HuH-7.5 (cell line): ENCODE results near the gene ZNF444.
A peak's percentile ranks its signal among the peaks of the same experiment; 100 is the strongest.
"Not testable (repeated sequence)": the region's sequence is repeated elsewhere in the genome, so short reads cannot be mapped to it uniquely, and the experiment has no call there.

Experiments used
- DNase-seq: peaks from one replicate; pipeline ENCODE4 v3.0.0; 2011; ENCODE audit warnings: low spot score

Gene ZNF444

DNA sequence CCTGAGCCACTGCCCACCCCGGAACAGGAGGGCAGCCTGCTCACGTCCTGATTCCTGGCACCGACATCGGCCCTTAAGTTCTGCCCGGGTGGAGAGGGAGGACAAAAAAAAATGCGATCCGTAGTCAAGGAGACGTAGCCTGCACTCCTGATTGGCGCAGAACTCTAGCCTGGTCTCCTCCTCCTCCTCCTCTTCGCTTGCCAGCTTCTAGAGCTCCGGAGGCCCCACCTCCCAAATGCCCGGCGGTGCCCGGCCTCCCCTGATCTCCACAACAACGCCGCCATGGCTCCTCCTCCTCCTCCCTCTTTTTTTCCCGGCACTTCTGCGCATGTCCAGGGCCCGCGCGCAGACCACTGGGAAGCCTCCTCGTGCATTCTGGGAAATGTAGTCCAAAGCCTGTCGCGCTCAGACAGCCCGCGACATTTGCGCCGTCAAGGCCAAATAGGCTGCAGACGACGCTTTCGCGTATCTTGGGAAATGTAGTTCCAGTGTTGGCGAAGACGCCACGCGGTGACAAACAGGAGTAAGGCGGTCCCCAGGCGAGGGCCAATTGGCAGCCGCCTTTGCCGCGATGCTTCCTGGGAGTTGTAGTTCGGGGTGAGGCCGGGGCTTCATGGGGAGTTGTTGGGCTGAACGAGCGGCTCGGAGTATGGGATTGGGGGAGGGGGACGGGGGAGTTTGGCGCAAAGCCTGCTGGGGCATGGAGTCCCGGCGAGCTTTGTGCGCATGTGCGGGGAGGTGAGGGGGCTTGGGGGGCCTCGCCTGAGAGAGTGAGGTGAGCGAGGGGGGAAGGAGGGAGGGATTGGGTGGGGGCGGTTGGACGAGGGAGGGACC, at the start of gene ZNF444:
Gene ZNF444, plus strand, starts transcription at position 705 of the 834 bp plus-strand sequence. CDS start 5,625 bp downstream, outside the sequence.
- DNase-seq, result peak; percentile 99

DNA sequence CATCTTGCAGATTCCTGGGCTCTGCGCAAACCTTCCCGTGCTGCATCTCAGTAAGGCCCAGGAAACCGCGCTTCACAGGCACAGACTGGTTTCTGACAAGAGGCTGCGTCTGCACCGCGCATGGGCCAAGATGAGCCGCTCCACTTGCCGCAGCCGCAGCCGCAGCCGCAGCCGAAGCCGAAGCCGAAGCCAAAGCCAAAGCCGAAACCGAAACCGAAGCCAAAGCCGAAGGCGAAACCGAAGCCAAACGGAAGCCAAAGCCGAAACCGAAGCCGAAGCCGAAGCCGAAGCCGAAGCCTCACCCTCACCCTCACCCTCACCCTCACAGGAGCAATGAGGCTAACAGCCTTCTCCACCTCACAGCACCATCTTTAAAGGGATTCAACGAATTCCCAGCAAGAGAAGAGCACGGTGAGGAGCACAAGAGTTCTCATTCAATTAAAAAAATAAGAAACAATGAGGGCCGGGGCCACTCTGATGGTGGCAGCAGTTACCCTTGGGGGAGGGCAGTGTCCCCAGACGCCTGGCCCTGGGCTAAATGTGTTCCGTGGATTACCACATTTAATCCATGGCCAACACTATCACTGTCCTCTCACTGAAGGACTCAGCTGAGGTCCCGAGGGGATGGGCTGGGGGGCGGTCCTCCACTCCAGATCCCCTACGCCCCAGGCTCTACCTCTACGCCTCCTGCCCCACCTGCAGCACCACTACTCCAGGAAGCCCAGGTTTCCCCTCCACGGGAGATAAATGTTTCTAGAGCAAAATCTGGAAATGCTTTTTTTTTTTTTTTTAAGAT, 49.1 kb upstream of the ZNF444 start:
- no peak for DNase-seq

GRCh38 chr19:56092685-56093631, 48.1 kb upstream of the ZNF444 start:
- DNase-seq, result no peak

- no peak for DNase-seq
These were observed 46.6 kb upstream of the ZNF444 start for GRCh38 chr19:56094449-56094848.

- DNase-seq, result no peak
These were observed 44.4 kb upstream of the ZNF444 start for GRCh38 chr19:56096665-56097064.

GRCh38 chr19:56097306-56097705, 43.8 kb upstream of the ZNF444 start:
- DNase-seq, result no peak

DNA sequence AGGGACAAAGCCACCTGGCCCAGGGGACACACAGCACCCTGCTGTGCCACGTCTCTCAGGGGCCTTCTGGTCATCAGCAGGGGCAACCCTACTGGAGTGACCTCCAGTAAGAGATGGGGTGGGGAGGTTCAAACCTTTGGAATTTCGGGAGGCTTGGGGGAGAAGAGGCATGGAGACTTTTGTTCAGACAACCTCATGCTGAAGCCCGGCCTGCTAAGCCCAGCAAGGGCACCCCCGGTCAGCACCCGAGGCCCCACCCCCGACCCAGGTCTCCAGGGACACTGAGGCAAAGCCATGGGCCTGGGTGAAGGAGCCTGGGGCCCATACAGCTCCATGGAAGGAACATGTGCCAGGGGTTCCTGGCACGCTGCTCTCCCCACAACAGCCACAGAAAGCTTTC, 43.3 kb upstream of the ZNF444 start:
- no peak for DNase-seq

- DNase-seq, result not testable (repeated sequence)
These were observed 42.9 kb upstream of the ZNF444 start for GRCh38 chr19:56098237-56098636.

GRCh38 chr19:56098731-56099568, 42.1 kb upstream of the ZNF444 start:
- DNase-seq, result no peak

- DNase-seq, result no peak
These were observed 41.2 kb upstream of the ZNF444 start for GRCh38 chr19:56099638-56100539.

- no peak for DNase-seq
These were observed 40.0 kb upstream of the ZNF444 start for GRCh38 chr19:56101095-56101494.

DNA sequence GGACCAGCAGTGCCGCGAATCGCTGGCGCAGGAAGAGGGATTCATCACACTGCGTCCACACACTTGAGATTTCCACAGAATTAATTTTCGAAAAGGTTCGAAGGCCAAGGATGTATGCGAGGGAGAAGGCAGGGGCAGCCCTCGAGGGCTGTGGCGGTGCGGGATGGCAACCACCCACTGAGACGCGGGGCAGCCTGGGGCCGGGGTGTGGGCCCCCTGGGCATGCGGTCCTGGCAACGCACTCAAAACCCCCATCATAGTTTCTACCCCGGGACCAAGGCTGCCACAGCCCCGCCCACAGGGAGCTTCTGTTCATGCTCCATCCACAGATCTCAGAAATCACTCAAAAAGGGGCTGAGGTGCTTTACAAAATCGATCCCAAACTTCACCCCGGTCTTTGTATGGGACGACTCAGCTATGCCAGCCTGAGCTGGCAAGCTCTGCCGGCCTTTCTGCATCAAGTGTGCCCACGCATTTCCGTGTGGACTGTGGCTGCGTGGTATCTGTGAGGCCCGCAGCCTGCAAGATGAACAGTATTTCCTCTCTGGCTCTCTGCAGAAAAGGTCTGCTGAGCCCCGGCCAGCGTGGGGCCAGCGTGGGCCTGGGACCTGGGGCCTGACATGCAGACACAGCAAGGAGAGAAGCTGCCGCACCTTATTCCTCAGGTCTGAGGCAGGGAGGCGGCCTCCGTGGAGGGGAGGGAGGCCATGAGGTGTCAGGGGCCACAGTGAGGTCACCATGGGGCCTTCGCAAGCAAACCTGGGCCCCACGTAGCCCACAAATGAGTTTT, 39.1 kb upstream of the ZNF444 start:
- no peak for DNase-seq

DNA sequence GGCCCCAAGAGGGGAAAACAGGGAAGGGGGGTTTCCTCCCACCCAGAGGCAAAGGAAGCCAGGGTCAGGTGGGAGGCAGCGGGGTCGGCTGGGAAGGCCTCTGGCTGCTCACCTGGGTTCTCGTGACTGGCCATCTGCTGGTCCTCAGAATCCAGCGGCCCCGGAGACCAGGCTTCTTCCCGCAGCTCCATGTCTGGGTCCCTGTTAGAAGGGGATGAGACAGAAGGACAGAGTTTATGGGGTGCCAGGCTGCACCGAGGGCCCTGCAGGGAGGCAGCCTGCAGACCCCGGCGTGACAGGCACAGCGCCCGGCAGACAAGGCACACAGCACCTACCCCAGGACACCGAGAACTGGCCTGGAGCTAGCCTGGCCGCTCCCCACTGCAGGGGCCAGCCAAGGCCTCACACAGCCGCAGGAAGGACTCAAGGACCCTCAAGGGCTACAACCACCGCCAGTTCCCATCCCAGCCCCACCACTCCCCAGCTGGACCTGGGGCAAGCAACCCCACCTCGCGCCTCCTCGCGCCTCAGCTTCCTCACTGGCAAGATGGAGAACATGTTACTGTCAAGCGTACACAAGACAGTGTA, 38.0 kb upstream of the ZNF444 start:
- no peak for DNase-seq

DNA sequence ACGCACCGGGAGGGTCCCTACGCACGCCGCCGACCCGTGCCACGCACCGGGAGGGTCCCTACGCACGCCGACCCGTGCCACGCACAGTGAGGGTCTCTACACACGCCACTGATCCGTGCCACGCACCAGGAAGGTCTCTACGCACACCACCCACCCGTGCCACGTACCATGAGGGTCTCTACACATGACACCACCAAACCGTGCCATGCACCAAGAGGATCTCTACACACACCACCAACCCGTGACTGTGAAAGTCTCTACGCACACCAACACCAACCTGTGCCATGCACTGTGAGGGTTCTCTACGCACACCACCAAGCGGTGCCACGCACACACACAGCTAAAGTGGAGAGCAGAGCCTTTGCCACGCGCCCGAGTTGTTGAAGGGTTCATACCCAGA, 36.7 kb upstream of the ZNF444 start:
- no peak for DNase-seq

DNA sequence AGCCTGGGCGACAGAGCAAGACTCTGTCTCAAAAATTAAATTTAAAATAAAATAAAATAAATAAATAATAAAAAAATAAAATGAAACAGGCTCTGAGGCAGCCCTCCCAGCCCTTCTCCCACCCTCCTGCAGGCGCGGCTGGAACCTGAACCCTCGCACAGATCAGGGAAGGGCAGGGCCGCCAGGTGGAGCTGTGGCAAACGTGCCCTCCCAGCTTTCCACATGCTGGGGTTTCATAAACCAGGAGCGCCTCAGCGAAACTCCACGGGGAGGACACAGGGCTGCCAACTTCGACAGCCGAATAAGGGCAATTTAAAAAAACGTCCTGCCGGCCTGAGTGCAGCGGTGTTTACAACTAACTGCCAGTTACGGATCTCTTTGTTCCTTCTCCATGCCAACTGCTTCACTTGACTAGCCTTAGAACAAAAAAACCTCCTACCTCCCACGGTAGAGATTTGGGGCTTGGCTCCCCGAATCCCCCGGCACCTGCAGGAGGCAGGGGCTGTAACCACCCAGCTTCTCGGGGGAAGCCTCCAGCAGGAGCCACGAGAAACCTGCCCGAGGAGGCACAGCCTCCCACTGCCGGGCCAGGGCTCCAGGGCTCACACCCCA, 35.9 kb upstream of the ZNF444 start:
- peak; percentile 97 for DNase-seq

- DNase-seq, result not testable (repeated sequence)
These were observed 35.2 kb upstream of the ZNF444 start for GRCh38 chr19:56105831-56106396.

GRCh38 chr19:56106397-56106849, 34.7 kb upstream of the ZNF444 start:
- peak; percentile 28 for DNase-seq

GRCh38 chr19:56106993-56107392, 34.1 kb upstream of the ZNF444 start:
- DNase-seq, result peak; percentile 27
